HG03095 (cell line): ENCODE data around the gene KCNH2.

ENCODE experiments used
- ATAC-seq: cut with Tn5 transposase; IDR thresholded peaks from one replicate; pipeline ENCODE4 v1.9.1; 2021; ENCODE audit warnings: moderate library complexity; ENCODE audit not compliant: unreplicated experiment

The KCNH2 gene

GRCh38 chr7:150938566-150938965 lies 39.6 kb downstream of the KCNH2 start:
- no peak for ATAC-seq

- no peak for ATAC-seq
These were observed 40.1 kb downstream of the KCNH2 start for GRCh38 chr7:150937848-150938561.

GRCh38 chr7:150936018-150936417 lies 42.1 kb downstream of the KCNH2 start:
- no peak for ATAC-seq

GRCh38 chr7:150935149-150935548 lies 43.0 kb downstream of the KCNH2 start:
- no peak for ATAC-seq

- no peak for ATAC-seq
These were observed 43.9 kb downstream of the KCNH2 start for GRCh38 chr7:150934045-150934766.

GRCh38 chr7:150931199-150931869 lies 46.8 kb downstream of the KCNH2 start:
- no peak for ATAC-seq

- no peak for ATAC-seq
These were observed 49.6 kb downstream of the KCNH2 start for GRCh38 chr7:150928541-150928940.

GRCh38 chr7:150927956-150928344 lies 50.2 kb downstream of the KCNH2 start:
- ATAC-seq: no peak

GRCh38 chr7:150927157-150927955 lies 50.8 kb downstream of the KCNH2 start:
- no peak for ATAC-seq

GRCh38 chr7:150926066-150926465 lies 52.1 kb downstream of the KCNH2 start:
- no peak for ATAC-seq

GRCh38 chr7:150924369-150924781 lies 53.7 kb downstream of the KCNH2 start:
- ATAC-seq: no peak

- ATAC-seq: no peak
These were observed 54.3 kb downstream of the KCNH2 start for GRCh38 chr7:150923802-150924201.

- no peak for ATAC-seq
These were observed 54.9 kb downstream of the KCNH2 start for GRCh38 chr7:150923196-150923595.

GRCh38 chr7:150919160-150919559 lies 59.0 kb downstream of the KCNH2 start:
- no peak for ATAC-seq

GRCh38 chr7:150918378-150918777 lies 59.7 kb downstream of the KCNH2 start:
- no peak for ATAC-seq

- no peak for ATAC-seq
These were observed 60.2 kb downstream of the KCNH2 start for GRCh38 chr7:150917969-150918368.

- no peak for ATAC-seq
These were observed 61.5 kb downstream of the KCNH2 start for GRCh38 chr7:150916670-150917069.

- no peak for ATAC-seq
These were observed 63.2 kb downstream of the KCNH2 start for GRCh38 chr7:150914966-150915365.

- no peak for ATAC-seq
These were observed 63.9 kb downstream of the KCNH2 start for GRCh38 chr7:150914196-150914595.

GRCh38 chr7:150912427-150912826 lies 65.7 kb downstream of the KCNH2 start:
- no peak for ATAC-seq

- no peak for ATAC-seq
These were observed 66.4 kb downstream of the KCNH2 start for GRCh38 chr7:150911590-150912267.
